Smooth muscle cell of the pulmonary artery (primary cell): ENCODE data around the gene TENT5A. TPM values are rescaled to one million over a fixed set of nuclear protein-coding genes. Genes with fewer than 3 reads are reported as not detected.

Experiments
- total RNA-seq: library from RNA; depleted of rRNA; stranded (reverse); fragments of >200 nt; gene quantifications from 2 replicates; pipeline ENCODE4 v1.2.3, GENCODE V29; 2014

Gene TENT5A
- total RNA-seq: 60.5 and 63.9 TPM in 2 replicates

GRCh38 chr6:81752084-81752920, at the start of gene TENT5A:
TENT5A (minus strand) TSS chr6:81752681; CDS start chr6:81752141, 540 bp downstream.

